GM10266 (cell line): ENCODE data around the gene TOM1L2.
"Not testable (repeated sequence)": the region's sequence is repeated elsewhere in the genome, so short reads cannot be mapped to it uniquely, and the experiment has no call there.

Experiments used
- DNase-seq: peaks from one replicate; pipeline ENCODE4 v3.0.0; 2012; ENCODE audit errors: extremely low spot score
- TF ChIP-seq, protein P1 (sequence below): IDR thresholded peaks from 2 replicates; pipeline ENCODE4 v1.5.1; 2012; ENCODE audit warnings: mild to moderate bottlenecking, low read depth; ENCODE audit not compliant: control insufficient read depth, insufficient read depth; ENCODE audit errors: missing control alignments

The TOM1L2 gene

DNA sequence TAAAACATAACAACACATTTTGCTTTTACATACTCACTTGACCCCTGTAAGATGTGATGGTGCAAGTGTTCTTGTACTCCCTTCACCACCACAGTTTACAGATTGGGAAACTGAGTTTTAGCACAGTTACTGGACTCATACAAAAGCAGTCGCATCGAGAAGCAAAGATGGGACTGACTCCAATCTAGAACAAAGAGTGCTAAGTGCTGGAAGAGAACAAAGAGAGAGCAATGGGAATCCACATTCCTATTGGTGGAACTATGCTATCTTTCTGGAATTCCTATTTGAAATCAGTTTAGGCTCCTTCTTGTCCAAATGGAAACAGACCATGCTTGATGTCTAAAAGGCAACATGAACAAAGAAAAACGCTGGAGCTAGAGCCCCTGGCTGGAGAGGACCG lies 9.1 kb downstream of the TOM1L2 start:
- TF ChIP-seq, protein P1, sequence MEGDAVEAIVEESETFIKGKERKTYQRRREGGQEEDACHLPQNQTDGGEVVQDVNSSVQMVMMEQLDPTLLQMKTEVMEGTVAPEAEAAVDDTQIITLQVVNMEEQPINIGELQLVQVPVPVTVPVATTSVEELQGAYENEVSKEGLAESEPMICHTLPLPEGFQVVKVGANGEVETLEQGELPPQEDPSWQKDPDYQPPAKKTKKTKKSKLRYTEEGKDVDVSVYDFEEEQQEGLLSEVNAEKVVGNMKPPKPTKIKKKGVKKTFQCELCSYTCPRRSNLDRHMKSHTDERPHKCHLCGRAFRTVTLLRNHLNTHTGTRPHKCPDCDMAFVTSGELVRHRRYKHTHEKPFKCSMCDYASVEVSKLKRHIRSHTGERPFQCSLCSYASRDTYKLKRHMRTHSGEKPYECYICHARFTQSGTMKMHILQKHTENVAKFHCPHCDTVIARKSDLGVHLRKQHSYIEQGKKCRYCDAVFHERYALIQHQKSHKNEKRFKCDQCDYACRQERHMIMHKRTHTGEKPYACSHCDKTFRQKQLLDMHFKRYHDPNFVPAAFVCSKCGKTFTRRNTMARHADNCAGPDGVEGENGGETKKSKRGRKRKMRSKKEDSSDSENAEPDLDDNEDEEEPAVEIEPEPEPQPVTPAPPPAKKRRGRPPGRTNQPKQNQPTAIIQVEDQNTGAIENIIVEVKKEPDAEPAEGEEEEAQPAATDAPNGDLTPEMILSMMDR, result no peak
- DNase-seq, result no peak

DNA sequence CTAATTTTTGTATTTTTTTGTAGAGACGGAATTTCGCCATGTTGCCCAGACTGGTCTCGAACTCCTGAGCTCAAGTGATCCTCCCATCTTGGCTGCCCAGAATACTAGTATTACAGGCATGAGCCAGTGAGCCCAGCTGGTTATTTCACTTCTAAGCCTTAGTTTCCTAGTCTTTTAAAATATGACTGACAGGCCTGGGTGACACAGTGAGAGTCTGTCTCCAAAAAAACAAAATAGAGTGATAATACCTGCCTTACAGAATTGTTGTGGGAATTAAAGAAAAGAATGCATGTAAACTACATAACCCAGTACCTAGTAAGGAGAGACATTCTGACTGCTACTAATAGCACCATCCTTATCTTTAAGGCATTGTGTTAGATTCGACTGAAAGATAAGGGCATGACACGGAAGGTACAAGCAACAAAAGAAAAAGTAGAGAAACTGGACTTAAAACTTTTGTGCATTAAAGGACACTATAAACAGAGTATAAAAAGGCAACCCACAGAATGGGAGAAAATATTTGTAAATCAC lies 11.6 kb downstream of the TOM1L2 start:
- TF ChIP-seq, protein P1, result no peak
- DNase-seq, result no peak

DNA sequence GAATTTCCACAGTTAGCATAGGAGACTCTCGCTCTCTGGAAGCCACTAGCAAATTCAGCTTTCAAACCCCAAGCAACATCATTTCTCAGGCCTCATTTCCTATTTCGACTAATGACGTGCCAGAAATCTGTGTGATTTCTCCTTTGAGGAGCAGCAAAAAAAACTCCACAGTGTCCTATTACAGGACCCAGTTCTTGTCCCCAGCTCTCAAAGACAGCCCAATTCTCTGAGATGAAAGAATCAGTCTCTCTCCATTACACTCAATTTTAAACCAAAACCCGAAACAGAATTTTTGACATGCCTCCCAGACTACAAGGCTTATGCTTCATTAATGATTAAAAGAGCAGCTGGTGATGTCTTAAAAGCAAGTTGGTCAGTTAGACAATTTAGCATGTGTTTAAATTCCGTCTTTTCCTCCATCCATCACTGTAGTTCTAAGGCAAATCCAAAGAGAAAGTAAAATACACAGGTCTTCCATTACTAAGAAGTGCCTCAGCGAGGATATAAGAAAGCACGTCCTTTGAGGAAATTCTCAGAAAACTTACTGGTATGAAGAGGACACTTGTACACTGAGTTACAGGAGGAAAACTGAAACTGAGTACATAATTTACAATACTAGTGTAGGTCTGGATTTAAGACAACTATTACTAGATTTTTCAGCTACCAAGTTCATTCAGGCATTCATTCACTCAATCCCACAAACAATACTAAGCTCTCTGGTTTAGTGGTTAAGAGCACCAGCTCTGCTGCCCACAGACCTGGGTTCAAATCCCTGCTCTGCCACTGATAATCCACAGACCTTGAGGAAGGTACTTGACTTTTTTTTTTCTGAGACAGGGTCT lies 12.5 kb downstream of the TOM1L2 start:
- peak; percentile 57 for DNase-seq
- TF ChIP-seq, protein P1, result no peak

DNA sequence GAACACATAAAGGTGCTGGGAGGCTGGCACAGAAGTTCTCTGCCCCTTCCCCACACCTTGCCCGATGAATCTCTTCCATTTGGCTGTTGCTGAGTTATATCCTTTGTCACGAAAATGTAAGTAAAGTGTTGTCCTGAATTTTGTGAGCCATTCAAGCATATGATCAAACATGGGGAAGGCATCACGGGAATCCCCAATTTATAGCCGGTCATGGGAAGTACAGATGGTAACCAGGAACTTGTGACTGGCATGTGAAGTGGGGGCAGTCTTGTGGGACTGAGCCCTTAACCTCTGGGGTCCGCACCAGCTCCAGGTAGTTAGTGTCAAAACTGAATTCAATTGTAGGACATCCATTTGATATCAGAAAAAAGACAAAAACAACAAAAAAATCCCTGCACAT lies 13.2 kb downstream of the TOM1L2 start:
- DNase-seq, result no peak
- TF ChIP-seq, protein P1, result no peak

DNA sequence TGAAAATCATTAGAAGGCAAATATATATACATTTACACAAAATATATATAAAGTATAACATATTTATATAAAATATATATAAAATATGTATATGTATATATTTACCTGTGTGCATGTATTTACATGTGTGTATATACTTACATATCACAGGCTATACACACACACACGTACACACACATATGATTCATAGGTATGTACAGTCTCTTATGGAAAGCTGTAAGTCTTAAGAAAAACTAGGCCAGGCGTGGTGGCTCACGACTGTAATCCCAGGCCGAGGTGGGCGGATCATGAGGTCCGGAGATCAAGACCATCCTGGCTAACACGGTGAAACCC lies 14.7 kb downstream of the TOM1L2 start:
- TF ChIP-seq, protein P1, result no peak
- DNase-seq, result no peak

DNA sequence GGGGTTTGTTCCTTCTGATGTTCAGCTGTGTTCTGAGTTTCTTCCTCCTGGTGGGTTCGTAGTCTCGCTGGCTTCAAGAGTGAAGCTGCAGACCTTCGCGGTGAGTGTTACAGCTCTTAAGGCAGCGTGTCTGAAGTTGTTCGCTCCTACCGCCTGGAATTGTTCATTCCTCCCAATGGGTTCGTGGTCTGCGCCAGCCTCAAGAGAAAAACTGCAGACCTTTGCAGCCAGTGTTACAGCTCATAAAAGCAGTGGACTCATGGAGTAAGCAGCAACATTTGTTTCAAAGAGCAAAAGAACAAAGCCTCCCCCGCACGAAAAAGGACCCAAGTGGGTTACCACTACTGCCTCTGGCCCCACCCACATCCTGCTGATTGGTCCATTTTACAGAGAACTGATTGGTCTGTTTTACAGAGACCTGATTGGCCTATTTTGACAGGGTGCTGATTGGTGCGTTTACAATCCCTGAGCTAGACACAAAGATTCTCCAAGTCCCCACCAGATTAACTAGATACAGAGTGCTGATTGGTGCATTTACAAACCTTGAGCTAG lies 16.3 kb downstream of the TOM1L2 start:
- not testable (repeated sequence) for DNase-seq

DNA sequence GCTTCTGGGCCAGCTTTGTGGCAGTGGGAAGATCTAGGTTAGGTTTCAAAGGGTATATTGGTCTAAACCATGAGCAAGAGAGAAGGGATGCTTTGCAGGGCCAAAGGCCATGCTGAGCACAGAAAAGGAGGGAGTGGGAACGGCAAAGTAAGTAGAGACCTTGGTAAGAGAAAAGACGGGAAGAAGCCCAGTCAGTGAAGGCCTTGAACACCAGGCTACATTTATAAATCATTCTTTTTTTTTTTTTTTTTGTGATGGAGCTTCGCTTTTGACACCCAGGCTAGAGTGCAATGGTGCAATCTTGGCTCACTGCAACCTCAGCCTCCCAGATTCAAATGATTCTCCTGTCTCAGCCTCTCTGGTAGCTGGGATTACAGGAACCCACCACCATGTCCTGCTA lies 18.1 kb downstream of the TOM1L2 start:
- TF ChIP-seq, protein P1, result no peak
- DNase-seq, result no peak
